HG03575 (cell line): ENCODE measurements around the gene MRPL28.
"Not testable (repeated sequence)": the region's sequence is repeated elsewhere in the genome, so short reads cannot be mapped to it uniquely, and the experiment has no call there.

Source experiments
- ATAC-seq: cut with Tn5 transposase; IDR thresholded peaks from one replicate; pipeline ENCODE4 v1.9.1; 2021; ENCODE audit not compliant: unreplicated experiment, insufficient number of reproducible peaks, low FRiP score; ENCODE audit errors: extremely low read depth

Gene MRPL28

DNA sequence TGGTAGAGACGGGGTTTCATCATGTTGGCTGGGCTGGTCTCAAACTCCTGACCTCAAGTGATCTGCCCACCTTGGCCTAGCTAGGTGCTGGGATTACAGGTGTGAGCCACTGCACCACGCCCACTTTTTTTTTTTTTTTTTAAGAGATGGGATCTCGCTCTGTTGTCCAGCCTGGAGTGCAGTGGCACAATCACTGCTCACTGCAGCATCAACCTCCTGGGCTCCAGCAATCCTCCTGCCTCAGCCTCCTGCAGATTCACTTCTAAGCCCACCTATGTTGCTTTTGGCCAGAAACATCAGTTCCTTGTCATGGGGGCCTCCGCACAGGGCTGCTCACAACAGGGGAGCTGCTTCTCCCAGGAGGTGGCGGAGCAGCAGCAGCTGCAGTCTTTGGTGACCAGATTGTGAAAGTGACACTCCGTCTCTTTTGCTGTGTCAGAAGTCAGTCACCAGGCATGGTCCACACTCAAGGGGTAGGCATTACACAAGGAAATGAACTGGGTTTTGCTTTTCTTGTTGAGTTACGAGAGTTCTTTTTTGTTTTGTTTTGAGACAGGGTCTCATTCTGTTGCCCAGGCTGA is 22.2 kb upstream of the MRPL28 start:
- no peak for ATAC-seq

- ATAC-seq = no peak
Measured at GRCh38 chr16:391885-392335, 21.6 kb upstream of the MRPL28 start.

DNA sequence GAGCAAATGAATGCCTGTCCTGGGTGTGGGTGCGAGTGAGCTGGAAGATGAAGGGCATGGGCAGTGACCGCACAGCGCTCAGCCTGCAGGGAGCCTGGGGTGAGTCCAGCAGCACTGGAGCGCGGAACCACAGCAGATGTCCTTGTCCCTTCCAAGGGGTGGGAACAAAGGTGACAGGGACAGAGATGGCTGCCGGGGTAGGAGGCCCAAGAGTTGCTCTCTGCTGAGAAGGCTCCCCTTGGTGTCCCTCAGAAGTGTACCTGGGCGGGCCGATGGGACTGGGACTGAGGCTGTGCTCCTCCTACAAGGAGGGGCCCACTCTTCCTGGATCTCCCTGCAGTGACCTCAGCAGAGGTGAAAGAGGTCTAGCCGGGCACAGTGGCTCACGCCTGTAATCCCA is 19.0 kb upstream of the MRPL28 start:
- no peak for ATAC-seq

DNA sequence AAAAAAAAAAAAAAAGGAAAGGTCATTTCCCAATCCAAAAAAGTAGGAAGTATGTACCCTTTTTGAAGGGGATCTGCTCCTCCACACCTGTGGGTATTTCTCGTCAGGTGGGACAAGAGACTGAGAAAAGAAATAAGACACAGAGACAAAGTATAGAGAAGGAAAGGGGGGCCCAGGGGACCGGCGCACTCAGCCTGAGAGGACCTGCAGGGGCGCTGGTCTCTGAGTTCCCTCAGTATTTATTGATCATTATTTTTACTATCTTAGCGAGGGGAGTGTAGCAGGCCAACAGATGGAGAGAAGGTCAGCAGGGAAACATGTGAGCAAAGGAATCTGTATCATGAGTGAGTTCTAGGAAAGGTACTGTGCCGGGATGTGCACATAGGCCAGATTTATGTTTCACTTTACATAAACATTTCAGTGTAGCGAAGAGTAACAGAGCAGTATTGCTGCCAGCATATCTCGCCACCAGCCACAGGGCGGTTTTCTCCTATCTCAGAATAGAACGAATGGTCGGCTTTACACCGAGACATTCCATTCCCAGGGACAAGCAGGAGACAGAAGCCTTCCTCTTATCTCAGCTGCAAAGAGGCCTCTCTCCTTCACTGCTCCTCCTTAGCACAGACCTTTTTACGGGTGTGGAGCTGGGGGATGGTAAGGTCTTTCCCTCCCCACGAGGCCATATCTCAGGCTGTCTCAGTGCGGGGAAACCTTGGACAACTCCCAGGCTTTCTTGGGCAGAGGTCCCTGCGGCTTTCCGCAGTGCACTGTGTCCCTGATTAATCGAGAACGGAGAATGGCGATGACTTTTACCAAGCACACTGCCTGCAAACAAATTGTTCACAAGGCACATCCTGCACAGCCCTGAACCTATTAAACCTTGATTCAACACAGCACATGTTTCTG is 17.7 kb upstream of the MRPL28 start:
- not testable (repeated sequence) for ATAC-seq

DNA sequence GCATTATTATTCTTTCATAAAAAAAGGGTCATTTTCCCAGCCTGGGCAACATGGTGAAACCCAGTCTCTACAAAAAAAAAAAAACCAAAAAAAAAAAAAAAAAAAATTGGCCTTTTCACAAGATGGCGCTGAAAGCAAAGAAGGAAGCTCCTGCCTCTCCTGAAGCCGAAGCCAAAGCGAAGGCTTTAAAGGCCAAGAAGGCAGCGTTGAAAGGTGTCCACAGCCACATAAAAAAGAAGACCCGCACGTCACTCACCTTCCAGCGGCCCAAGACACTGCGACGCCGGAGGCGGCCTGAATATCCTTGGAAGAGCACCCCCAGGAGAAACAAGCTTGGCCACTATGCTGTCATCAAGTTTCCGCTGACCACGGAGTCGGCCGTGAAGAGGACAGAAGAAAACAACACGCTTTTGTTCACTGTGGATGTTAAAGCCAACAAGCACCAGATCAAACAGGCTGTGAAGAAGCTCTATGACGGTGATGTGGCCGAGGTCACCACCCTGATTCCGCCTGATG is 16.4 kb upstream of the MRPL28 start:
- ATAC-seq = no peak

DNA sequence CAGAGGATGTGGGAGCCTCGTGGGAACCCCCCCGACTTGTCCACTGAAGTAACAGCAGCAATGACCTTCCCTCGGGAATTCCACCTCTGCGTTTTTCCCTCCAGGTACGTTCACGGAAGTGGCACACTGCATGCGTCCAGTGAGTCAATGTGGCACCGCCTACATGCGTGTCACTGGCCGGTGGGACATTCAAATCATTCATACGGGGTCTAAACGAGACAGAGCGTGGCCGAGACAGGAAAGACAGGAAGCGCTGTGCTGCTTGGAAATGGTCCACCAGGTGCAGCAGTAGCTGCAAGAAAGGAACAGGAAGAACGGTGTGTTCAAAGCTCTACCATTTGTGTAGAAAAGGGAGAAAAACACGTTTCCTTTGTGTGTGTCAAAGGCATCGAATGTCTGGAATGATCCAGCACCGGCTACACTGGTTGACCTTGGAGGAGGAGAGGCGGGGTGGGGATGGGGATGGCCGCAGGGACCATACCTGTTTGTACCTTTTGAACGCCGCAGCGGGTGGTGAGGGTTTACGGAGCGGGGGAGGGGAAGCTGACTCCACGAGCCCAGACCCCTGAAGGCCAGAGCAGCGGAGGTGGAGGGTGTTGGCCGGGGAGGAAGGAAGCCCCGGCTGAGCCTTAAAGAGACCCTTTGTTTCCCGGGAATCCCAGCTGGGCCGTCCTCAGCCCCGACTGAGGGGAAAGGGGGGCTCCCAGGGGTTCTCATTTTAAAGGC is 13.2 kb upstream of the MRPL28 start:
- no peak for ATAC-seq

- ATAC-seq = no peak
Measured at GRCh38 chr16:381789-382717, 11.7 kb upstream of the MRPL28 start, which contains the start of gene PGAP6. Gene PGAP6 (minus strand): TSS chr16:381978. CDS start chr16:381821, 157 bp downstream.

GRCh38 chr16:381012-381788 is 10.9 kb upstream of the MRPL28 start:
- no peak for ATAC-seq

GRCh38 chr16:380762-381011 is 10.3 kb upstream of the MRPL28 start:
- ATAC-seq = no peak

DNA sequence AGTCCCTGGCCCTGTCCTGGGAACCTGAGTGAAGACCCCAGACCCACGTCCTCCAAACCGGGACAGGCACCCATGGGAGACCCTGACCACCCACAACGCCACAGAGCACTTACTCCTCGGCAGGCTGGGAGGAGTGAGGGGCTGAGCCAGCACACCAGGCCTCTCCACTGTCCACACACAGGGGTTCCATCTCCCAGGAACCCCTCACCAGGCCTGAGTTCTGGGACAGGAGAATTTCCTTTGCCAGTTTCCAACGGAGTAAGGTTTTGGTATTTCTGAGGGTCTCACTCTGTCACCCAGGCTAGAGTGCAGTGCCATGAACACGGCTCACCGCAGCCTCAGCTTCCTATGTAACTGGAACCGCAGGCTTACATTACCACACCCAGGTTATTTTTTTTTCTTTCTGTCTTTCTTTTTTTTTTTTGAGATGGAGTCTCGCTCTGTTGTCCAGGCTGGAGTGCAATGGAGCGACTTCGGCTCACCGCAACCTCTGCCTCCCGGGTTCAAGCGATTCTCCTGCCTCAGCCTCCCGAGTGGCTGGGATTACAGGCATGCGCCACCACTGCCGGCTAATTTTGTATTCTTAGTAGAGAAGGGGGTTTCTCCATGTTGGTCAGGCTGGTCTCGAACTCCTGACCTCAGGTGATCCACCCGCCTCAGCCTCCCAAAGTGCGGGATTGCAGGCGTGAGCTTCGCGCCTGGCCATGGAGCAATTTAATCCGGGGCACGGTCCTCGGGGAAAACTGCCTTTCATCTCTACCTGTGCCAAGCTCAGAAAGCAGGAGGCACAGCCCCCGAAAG is 9.8 kb upstream of the MRPL28 start:
- no peak for ATAC-seq

GRCh38 chr16:379183-379960 is 9.0 kb upstream of the MRPL28 start:
- no peak for ATAC-seq

DNA sequence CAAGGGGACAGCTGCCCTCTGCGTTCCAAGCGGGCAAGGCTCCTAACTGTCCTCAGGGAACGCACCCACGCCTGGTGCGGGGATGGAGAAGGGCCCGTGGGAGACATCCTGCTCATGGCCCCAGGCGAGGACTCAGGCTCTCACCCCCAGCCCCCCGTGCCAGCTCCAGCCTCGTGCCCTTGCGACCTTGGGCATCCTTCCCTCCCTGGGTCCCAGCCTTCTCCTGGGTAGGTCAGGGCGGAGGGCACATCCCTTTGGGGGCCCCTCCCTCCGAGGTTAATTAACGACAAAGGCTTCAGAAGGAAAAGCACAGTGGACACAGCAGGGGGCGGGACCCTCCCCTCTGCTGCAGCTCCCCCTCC is 8.5 kb upstream of the MRPL28 start:
- no peak for ATAC-seq

GRCh38 chr16:378113-378820 is 7.9 kb upstream of the MRPL28 start:
- not testable (repeated sequence) for ATAC-seq

- ATAC-seq = no peak
Measured at GRCh38 chr16:377419-377951, 7.1 kb upstream of the MRPL28 start.

GRCh38 chr16:376817-377418 is 6.6 kb upstream of the MRPL28 start:
- no peak for ATAC-seq
